Stimulated activated CD8-positive, alpha-beta memory T cell treated with anti-CD3 and anti-CD28 coated beads, Interleukin-7, amount 100 ng/mL, for 1 hour (primary cell): ENCODE results near the gene SORCS1.

Source experiments
- DNase-seq, 2 donors: peaks; one replicate each; pipeline ENCODE4 v3.0.0-alpha.2; 2020; ENCODE audit warnings: low read depth in 2 of 2

Gene SORCS1

GRCh38 chr10:106741006-106741530 lies 423.4 kb downstream of the SORCS1 start:
- DNase-seq = no peak

DNA sequence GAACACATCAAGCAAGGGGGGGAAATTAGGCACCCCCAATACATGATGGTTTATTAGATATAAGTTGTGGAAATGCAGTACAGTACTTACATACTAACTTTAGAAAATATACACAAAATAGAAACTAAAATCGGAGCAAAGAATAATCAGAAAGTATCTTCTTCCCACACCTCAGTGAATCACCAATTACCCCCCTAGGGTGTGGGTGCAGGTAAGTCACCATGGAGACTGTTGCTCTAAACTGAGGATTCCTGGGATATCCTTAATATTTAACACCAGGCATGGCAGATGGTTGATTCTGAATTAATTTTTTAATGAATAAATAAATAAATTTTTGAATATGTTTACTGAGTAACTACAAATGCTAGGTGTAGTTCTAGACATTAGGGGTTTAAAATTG lies 424.4 kb downstream of the SORCS1 start:
- DNase-seq = no peak

DNA sequence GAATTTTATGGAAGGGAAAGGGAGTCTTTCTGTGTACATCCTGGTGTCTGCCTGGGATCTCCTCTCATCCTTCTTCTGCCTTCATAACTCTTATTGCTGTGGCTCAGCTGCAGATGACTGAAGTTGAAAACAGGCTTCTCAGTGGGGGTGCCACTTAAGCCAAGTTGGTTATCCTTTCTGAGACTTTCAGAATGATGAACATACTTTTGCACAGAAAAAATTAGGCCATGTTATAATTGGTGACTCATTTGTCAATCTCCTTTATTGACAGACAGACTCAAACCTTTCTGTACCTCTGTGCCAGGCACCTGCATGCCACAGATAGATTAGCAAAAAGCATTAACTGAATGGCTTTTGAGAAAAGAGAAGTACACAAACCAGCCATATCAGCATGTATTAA lies 430.3 kb downstream of the SORCS1 start:
- no peak for DNase-seq

DNA sequence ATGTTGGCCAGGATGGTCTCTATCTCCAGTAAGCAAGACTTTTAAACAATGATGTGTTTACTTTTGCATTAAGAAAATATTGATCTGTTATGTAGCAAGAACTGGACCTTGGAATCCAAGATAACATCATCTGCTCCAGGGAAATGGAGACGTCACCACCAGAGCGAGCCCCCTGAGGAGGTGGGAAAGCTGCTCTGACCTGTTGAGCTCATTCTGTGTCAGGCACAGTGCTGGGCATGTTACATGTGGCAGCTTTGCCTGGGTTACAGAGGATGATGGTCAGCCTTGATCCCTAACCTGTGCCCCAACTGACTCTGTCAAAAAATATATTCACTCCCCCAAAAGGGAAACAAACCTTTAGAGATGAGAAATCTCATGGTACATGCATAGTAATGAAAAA lies 436.3 kb downstream of the SORCS1 start:
- DNase-seq = no peak

DNA sequence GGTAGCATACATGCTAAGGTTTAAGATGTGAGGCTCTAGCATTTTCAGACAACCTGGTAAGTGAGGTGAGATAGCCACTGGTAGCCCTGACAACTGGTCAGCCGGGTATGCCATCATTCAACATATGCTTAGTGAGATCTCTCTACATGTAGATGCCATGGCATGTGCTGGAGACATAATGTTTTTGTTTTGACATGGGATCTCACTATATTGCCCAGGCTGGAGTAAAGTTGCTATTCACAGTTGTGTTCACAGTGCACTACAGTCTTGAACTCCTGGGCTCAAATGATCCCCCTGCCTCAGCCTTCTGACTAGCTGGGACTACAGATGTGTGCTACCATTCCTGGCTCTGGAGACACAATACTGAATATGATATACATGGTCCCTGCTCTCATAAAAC lies 437.3 kb downstream of the SORCS1 start:
- no peak for DNase-seq

DNA sequence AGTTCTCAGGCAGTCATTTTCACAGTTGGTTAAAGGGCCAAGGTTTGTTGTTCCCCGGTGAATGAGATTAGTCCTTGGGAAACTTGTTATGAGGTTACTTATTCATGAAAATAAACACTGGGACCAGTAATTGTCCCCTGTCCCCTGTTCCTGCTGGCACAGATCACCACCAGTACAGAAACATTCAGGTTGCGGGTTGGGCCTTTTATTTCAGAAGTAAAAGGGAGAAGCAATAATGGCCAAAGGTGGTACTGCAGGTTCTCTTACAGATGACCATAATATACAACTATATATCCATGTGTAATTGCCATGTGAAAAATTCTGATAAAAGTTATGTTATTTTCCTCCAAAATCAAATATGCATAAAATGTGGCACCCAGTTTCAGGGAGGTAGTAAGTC lies 442.0 kb downstream of the SORCS1 start:
- no peak for DNase-seq

DNA sequence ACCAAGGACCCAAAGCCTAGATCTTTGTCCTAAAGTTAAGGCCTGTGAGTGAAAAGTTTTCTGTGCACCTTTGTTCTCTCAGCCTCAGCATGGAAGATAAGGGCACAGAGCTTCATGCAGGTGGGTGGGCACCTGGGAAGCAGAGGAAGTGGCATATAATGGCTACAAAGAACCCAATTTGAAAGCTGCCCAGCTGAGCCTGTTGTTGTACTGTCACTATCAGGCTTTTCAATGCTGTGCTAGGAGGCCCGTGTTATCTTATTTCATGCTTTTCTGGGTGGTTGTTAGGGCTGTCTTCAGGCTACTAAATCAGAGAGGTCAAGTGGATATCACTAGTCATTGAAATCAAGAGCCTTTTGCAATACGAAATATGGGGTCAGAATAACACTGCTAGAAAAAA lies 443.8 kb downstream of the SORCS1 start:
- DNase-seq = no peak

DNA sequence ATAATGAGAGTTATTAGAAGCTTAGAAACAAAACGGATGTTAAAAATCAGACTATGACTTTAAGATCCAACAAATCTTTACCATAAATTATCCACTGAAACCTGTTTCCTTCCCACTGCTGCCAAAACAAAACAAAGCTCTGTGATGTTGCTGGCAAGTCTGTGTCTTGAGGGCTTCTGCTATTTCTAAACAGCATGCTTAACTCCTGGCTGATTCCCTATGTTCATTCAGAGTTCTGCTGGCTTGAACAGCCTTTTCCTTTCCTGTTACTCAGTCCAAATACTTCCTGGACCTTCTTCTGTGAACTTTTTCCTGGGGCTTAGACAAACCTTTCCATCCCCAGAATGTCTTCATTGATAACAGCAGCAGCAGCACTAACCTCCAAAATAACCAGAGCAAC lies 448.1 kb downstream of the SORCS1 start:
- DNase-seq = no peak

DNA sequence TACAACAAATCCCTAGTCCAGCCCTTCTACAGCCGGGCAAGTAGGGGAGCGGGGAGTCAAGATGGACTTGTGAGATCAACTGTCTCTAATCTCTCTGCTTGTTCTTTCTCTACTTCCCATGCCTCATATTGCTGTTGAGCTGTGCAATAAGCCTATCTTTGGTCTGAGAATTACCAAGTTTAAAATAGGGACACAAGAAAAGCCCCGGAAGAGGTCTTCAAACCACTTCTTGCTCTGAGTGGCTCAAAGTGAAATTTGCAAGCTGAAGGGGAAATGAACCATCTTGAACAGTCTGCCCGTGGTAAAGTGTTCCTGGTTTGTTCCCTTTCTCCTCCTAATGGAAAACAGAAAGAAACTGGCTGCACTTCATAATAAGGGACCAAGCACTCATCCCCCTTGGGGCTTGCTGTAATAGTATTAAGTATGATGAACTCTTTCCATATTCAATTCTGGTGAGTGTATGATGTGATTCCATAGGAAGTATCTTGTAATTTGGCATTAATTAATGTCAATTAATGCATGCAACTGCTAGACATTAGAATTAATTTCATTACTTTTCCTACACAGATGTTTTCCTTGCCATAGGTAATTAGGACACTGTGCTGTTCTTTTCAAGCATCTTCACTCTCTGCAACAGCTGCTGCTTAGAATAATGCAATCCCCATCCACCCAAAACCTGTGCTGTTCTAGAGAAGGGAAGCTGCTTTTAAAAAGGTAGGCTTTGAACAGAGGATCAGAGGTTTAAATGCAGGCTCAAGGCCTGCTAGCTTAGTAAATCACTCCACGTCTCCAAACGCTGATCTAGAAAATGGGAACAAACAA lies 449.6 kb downstream of the SORCS1 start:
- DNase-seq = no peak

DNA sequence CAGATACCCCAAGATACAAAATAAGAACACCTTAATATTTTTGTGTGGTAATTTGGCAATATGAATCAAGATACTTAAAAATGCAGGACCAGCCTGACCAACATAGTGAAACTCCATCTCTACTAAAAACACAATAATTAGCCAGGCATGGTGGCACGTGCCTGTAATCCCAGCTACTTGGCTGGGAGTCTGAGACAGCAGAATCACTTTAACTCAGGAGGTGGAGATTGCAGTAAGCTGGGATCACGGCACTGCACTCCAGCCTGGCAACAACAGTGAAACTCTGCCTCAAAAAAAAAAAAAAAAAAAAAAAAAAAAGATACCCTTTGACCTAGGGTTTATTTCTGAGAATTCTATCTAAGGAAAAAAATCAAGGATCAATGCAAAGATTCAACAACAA lies 450.7 kb downstream of the SORCS1 start:
- DNase-seq = no peak

GRCh38 chr10:106712988-106713387 lies 451.5 kb downstream of the SORCS1 start:
- DNase-seq = no peak

GRCh38 chr10:106711313-106711906 lies 453.1 kb downstream of the SORCS1 start:
- peak in 1 of 2 donors; percentile 0 for DNase-seq

DNA sequence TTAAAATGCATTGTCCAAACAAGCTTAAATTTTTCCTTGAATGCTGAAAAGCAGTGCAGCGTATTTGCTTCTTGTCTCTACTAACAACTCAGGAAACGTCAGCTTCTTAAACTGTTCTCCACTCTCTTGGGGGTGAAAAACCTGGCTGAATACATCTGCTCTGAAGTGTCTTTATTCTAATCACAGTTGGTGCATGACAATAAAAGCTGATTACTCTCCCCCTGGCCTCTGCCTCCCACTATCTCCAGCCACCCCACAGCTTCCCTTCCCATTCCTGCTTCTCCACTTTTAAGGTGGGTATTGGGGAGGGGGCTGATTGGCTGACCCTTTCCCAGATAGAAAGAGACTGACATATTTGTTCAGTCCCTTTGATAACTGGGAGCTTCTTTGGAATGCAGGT lies 456.0 kb downstream of the SORCS1 start:
- DNase-seq = no peak

DNA sequence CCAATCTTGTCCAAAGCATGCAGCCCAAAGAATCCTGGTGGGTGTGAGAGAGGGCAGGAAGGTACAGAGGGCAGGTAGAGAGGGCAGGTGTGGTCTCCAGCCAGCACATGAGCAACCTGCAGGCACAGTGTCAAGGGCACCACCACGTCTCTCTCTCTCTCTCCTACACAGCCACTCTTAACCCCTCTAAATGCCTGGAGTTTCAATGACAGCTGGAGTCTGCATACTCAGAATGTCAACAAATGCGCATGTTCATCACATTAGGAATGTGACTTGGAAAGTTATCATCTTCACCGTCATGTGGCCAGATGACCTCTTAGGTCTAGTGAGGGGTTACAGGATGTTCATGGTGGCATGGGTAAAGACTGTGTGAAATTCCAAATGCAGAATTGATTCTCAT lies 456.8 kb downstream of the SORCS1 start:
- DNase-seq = no peak

GRCh38 chr10:106706127-106706526 lies 458.4 kb downstream of the SORCS1 start:
- no peak for DNase-seq

GRCh38 chr10:106705681-106706100 lies 458.8 kb downstream of the SORCS1 start:
- no peak for DNase-seq

- DNase-seq = no peak
These were observed 468.3 kb downstream of the SORCS1 start for GRCh38 chr10:106696239-106696638.

DNA sequence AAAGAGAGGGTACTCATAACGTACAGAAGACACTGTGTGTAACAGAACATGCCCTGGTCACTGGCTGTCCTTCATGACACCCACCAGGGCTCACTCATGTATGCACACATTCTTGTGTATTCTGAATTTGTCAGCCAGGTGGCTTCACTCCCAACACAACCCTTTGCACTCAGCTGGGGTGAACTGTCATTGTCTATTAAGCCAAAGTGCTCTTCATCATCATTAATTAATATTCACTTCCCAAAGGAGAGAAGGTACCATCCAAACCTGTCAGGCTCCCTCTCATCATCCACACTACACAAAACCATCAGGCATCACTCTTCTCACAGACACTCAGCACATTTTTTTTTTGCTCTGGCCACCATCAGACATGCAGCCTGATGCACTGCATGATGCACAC lies 469.8 kb downstream of the SORCS1 start:
- no peak for DNase-seq

DNA sequence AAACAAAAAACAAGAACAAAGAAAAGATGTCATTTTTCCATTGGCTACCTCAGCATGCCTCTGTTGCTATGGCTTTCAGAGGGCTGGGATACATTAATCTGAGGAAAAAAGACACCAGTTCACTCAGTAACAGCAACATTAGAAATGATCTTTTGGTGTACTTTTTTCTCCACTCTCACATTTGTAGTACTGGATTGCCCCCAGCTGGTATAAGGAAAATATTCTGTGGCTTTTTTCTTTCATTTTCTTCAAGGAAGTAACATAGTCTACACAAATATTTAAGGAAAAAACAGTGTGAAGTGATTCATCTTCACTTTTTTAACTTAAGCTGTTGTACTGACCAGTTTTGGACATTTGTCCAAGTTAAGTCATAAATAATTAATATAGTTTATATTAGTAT lies 482.3 kb downstream of the SORCS1 start:
- DNase-seq = no peak

DNA sequence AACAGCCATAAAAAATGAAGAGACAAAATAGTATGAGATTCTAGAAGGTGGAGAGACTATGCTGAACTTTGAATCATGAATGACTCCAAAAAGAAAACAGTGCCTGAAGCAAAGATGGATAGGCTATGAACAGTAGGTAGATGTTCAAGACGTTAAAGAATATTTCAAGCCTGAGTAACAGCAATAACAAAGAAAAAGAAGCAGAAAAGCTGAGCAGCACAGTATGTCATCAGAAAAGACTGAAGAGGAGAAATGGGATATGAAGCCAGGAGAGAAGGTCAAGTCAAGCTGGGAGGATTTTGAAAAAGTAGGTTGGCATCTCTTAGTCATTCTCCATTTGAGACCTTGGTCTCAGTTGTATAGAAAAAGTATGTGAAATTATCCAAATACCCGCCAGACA lies 484.4 kb downstream of the SORCS1 start:
- no peak for DNase-seq

- no peak for DNase-seq
These were observed 485.2 kb downstream of the SORCS1 start for GRCh38 chr10:106679314-106679713.

DNA sequence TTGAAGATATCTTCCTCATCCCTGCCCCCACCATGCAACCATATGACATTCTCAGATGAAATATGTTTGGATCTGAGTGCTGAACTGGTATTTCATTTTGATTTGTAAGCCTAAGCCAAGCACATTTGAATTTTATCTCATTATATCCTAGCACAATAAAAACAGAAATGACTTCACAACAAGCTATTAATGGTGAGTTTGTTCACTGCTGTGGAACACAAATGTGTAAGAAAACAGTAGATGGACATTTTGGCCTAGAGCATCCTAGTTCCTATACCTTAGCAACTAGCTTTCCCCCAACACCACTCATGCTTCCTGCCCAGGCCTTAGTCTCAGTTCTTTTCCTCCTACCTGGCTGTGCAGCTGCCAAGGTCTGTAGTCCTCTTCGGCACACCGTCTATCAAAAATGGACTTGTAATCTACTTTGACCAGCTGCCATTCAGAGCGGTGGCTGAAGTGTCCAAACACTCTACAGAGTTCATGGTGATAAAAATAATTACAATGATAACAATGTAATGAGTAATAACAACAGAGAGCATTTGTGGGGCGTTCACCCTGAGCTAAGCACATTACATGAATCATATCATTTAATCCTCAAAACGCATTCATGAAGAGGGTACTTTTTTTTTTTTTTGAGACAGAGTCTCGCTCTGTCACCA lies 491.9 kb downstream of the SORCS1 start:
- no peak for DNase-seq

- DNase-seq = no peak
These were observed 502.8 kb downstream of the SORCS1 start for GRCh38 chr10:106661767-106662140.
